Neural progenitor cell (in vitro differentiated cells): ENCODE data around the gene HCRTR1.

Experiments
- CTCF ChIP-seq: fragments of 200-600 bp; sonication (generic); IDR thresholded peaks from 2 replicates; pipeline ENCODE4 v1.5.1; 2017; ENCODE audit warnings: antibody characterized with exemption, mild to moderate bottlenecking
- EZH2phosphoT487 ChIP-seq: fragments of 200-600 bp; sonication (generic); IDR thresholded peaks from 2 replicates; pipeline ENCODE4 v1.6.1; 2017; ENCODE audit warnings: antibody characterized with exemption

GRCh38 chr1:31583995-31584868, 33.3 kb upstream of the HCRTR1 start:
- TF ChIP-seq CTCF (no peak), EZH2phosphoT487 (no peak)
